K562 (cell line): ENCODE results near the gene AP1M2. TPM values are rescaled to one million over a fixed set of nuclear protein-coding genes. Genes with fewer than 3 reads are reported as not detected.

Source experiments
- AFF1 ChIP-seq, 2 experiments: fragments of 450-650 bp; IDR thresholded peaks; 2 replicates each; pipeline ENCODE4 v1.6.1; 2018; ENCODE audit warnings: mild to moderate bottlenecking in 2 of 2, low read depth in 1 of 2; ENCODE audit not compliant: partially characterized antibody in 2 of 2
- ARID3A ChIP-seq: IDR thresholded peaks from 2 replicates; pipeline ENCODE4 v1.6.1; 2012; ENCODE audit warnings: low read depth, low read length, improper control_type of control experiment, borderline replicate concordance
- DACH1 ChIP-seq: fragments of 450-650 bp; IDR thresholded peaks from 2 replicates; pipeline ENCODE4 v1.6.1; 2018; ENCODE audit not compliant: partially characterized antibody
- HDAC2 ChIP-seq: fragments of 450-650 bp; IDR thresholded peaks from 2 replicates; pipeline ENCODE4 v1.6.1; 2016; ENCODE audit warnings: mild to moderate bottlenecking
- MITF ChIP-seq: IDR thresholded peaks from 2 replicates; pipeline ENCODE4 v1.6.1; 2014; ENCODE audit warnings: antibody characterized with exemption
- RBM25 ChIP-seq: fragments of 200-400 bp; formaldehyde crosslinking; IDR thresholded peaks from 2 replicates; pipeline ENCODE4 v1.6.1; 2018; ENCODE audit warnings: low read length, low read depth, moderate library complexity; ENCODE audit not compliant: severe bottlenecking
- RFX5 ChIP-seq: IDR thresholded peaks from 2 replicates; pipeline ENCODE4 v1.6.1; 2011; ENCODE audit warnings: low read depth, mild to moderate bottlenecking, improper control_type of control experiment, low read length
- SMARCA5 ChIP-seq: fragments of 450-650 bp; IDR thresholded peaks from 2 replicates; pipeline ENCODE4 v1.6.1; 2016
- SRSF1 ChIP-seq: fragments of 200-400 bp; formaldehyde crosslinking; IDR thresholded peaks from 2 replicates; pipeline ENCODE4 v1.6.1; 2017; ENCODE audit warnings: mild to moderate bottlenecking, low read depth, low read length, moderate library complexity
- TBP ChIP-seq: optimal IDR thresholded peaks from 2 replicates; pipeline ENCODE3; 2011; ENCODE audit warnings: low read depth, low read length, improper control_type of control experiment
- TOE1 ChIP-seq, 2 experiments: fragments of 450-650 bp in 1 of 2; sonication (generic) in 1 of 2; formaldehyde crosslinking in 1 of 2; IDR thresholded peaks; 2 replicates each; pipeline versions ENCODE4 v1.7.1 to v1.8.0; 2016 to 2022; ENCODE audit warnings: borderline replicate concordance in 2 of 2, mild to moderate bottlenecking in 2 of 2, antibody characterized with exemption in 1 of 2, inconsistent platforms in 1 of 2, low read depth in 1 of 2, missing genetic modification reagents in 1 of 2, moderate library complexity in 1 of 2
- TRIM28 ChIP-seq: fragments of 450-650 bp; IDR thresholded peaks from 2 replicates; pipeline ENCODE4 v1.6.1; 2017
- ZNF124 ChIP-seq: sonication (generic); formaldehyde crosslinking; IDR thresholded peaks from 2 replicates; pipeline ENCODE4 v1.8.1; 2022; ENCODE audit warnings: missing genetic modification reagents
- ZNF24 ChIP-seq: fragments of 450-650 bp; IDR thresholded peaks from 2 replicates; pipeline ENCODE4 v1.6.1; 2016
- ZNF609 ChIP-seq: sonication (generic); formaldehyde crosslinking; IDR thresholded peaks from 2 replicates; pipeline ENCODE4 v1.8.1; 2023; ENCODE audit warnings: missing genetic modification reagents, mild to moderate bottlenecking, borderline replicate concordance
- polyA plus RNA-seq, 8 experiments: library from polyadenylated mRNA; depleted of rRNA in 4 of 8; stranded (reverse) in 5 of 8; unstranded in 3 of 8; fragments of >200 nt; fragmentation: Nextera tagmentation in 2 of 8; fragmentation: Illumina TruSeq in 1 of 8; extraction: Ambion mirVana in 2 of 8; extraction: Trizol in 1 of 8; gene quantifications; 2 replicates each; pipeline versions ENCODE4 v1.2.1 to v1.2.3, GENCODE V29; 2011 to 2014; ENCODE audit warnings: inconsistent platforms in 1 of 8, missing spikeins in 1 of 8
- total RNA-seq, 7 experiments: library from RNA; depleted of rRNA in 6 of 7; stranded (reverse); fragments of >200 nt in 6 of 7; fragmentation: Illumina TruSeq in 2 of 7; extraction: Trizol in 2 of 7; gene quantifications; 2 replicates each; pipeline versions ENCODE4 v1.2.1 to v1.2.3, GENCODE V29; 2011 to 2021; ENCODE audit warnings: low replicate concordance in 1 of 7

The AP1M2 gene
- total and polyA plus RNA-seq, 9 of the 15 experiments (the other 6 are each of a cell fraction or from before 2014, with no cell fraction given): 0.33 to 1.4 (median 0.89) TPM; not detected in 1

GRCh38 chr19:10565567-10566407, 21.3 kb downstream of the AP1M2 start, which contains the start of gene KRI1 (continued):
- TF ChIP-seq AFF1 (IDR thresholded peaks at IDR 0.05; ENCODE audit: low read depth in 1 of 2, partially characterized antibody in 2 of 2) (no peak), ZNF124 (CRISPR knock-in tag) (no peak), DACH1 (peak; percentile 19), ZNF609 (CRISPR knock-in tag) (no peak), RFX5 (no peak), HDAC2 (no peak), ARID3A (no peak), TOE1 (IDR thresholded peaks at IDR 0.05; ENCODE audit: borderline replicate concordance) (no peak; the same call in 1 of the 2 replicates), TOE1 (CRISPR knock-in tag; IDR thresholded peaks at IDR 0.05; ENCODE audit: borderline replicate concordance, low read depth) (no peak), ZNF24 (no peak), TBP (peak; percentile 62), TRIM28 (no peak), MITF (0 out of 2 replicates have a peak, but pooled peaks have one; percentile 19), RBM25 (peak; percentile 23), SRSF1 (no peak), SMARCA5 (no peak)
